GM12878 (cell line): ENCODE measurements around the gene BICRA. TPM values are rescaled to one million over a fixed set of nuclear protein-coding genes. Genes with fewer than 3 reads are reported as not detected.

Experiments used
- ATF7 ChIP-seq: fragments of 450-650 bp; IDR thresholded peaks from 2 replicates; pipeline ENCODE4 v1.6.1; 2016; ENCODE audit warnings: low read depth, mild to moderate bottlenecking
- BACH1 ChIP-seq: fragments of 450-650 bp; IDR thresholded peaks from 2 replicates; pipeline ENCODE4 v1.6.1; 2017; ENCODE audit warnings: mild to moderate bottlenecking, borderline replicate concordance
- CREB1 ChIP-seq: IDR thresholded peaks from 2 replicates; pipeline ENCODE4 v1.6.1; 2012; ENCODE audit warnings: low read depth, mild to moderate bottlenecking, inconsistent platforms
- CREM ChIP-seq: IDR thresholded peaks from 2 replicates; pipeline ENCODE4 v1.6.1; 2014; ENCODE audit warnings: antibody characterized with exemption, low read depth
- DPF2 ChIP-seq: fragments of 450-650 bp; IDR thresholded peaks from 2 replicates; pipeline ENCODE4 v1.6.1; 2017; ENCODE audit warnings: mild to moderate bottlenecking
- FOS ChIP-seq: IDR thresholded peaks from 3 replicates; pipeline ENCODE4 v1.6.1; 2011; ENCODE audit warnings: borderline replicate concordance; ENCODE audit not compliant: insufficient read length; ENCODE audit errors: extremely low read depth
- HCFC1 ChIP-seq: fragments of 150-350 bp; IDR thresholded peaks from 2 replicates; pipeline ENCODE4 v1.6.1; 2014; ENCODE audit warnings: low read length
- HDGF ChIP-seq: fragments of 450-650 bp; IDR thresholded peaks from 2 replicates; pipeline ENCODE4 v1.6.1; 2016; ENCODE audit warnings: antibody characterized with exemption
- MTA2 ChIP-seq: fragments of 450-650 bp; IDR thresholded peaks from 2 replicates; pipeline ENCODE4 v1.6.1; 2016; ENCODE audit warnings: low read depth, mild to moderate bottlenecking, moderate library complexity
- MXI1 ChIP-seq: fragments of 150-350 bp; IDR thresholded peaks from 2 replicates; pipeline ENCODE4 v1.6.1; 2011; ENCODE audit warnings: low read depth, mild to moderate bottlenecking, inconsistent platforms, low read length, improper control_type of control experiment
- NFXL1 ChIP-seq: fragments of 450-650 bp; IDR thresholded peaks from 2 replicates; pipeline ENCODE4 v1.6.1; 2017; ENCODE audit warnings: antibody characterized with exemption, mild to moderate bottlenecking, borderline replicate concordance
- NR2F1 ChIP-seq: fragments of 450-650 bp; conservative IDR thresholded peaks from 2 replicates; pipeline ENCODE4 v1.6.1; 2017; ENCODE audit warnings: mild to moderate bottlenecking
- SMC3 ChIP-seq: IDR thresholded peaks from 2 replicates; pipeline ENCODE4 v1.6.1; 2011; ENCODE audit warnings: low read length, improper control_type of control experiment, borderline replicate concordance
- SUPT20H ChIP-seq: IDR thresholded peaks from 2 replicates; pipeline ENCODE4 v1.6.1; 2011; ENCODE audit warnings: low read depth, mild to moderate bottlenecking, low read length, moderate library complexity, borderline replicate concordance; ENCODE audit not compliant: control insufficient read depth
- SUZ12 ChIP-seq: fragments of 200-600 bp; sonication (generic); IDR thresholded peaks from one replicate; pipeline ENCODE4 v1.6.1; 2018; ENCODE audit warnings: antibody characterized with exemption, mild to moderate bottlenecking; ENCODE audit not compliant: unreplicated experiment
- WRNIP1 ChIP-seq: IDR thresholded peaks from 2 replicates; pipeline ENCODE4 v1.6.1; 2011; ENCODE audit warnings: low read depth, low read length, improper control_type of control experiment, borderline replicate concordance
- ZNF687 ChIP-seq: fragments of 450-650 bp; IDR thresholded peaks from 2 replicates; pipeline ENCODE4 v1.6.1; 2017; ENCODE audit warnings: mild to moderate bottlenecking, moderate library complexity
- ZSCAN29 ChIP-seq: fragments of 450-650 bp; IDR thresholded peaks from 2 replicates; pipeline ENCODE4 v1.6.1; 2017; ENCODE audit warnings: mild to moderate bottlenecking, moderate library complexity
- polyA plus RNA-seq, 11 experiments: library from polyadenylated mRNA; depleted of rRNA in 4 of 11; unstranded in 6 of 11; stranded (reverse) in 5 of 11; fragments of >200 nt; fragmentation: Nextera tagmentation in 4 of 11; fragmentation: Illumina TruSeq in 1 of 11; extraction: Ambion mirVana in 4 of 11; extraction: Trizol in 1 of 11; gene quantifications; 1 replicate in 1 of 11; 2 replicates in 10 of 11; pipeline versions ENCODE4 v1.2.1 to v1.2.3, GENCODE V29; 2011 to 2016; ENCODE audit warnings: inconsistent platforms in 2 of 11, missing spikeins in 2 of 11, low read depth in 1 of 11
- total RNA-seq, 4 experiments: library from RNA; depleted of rRNA in 3 of 4; stranded (reverse); fragments of >200 nt in 3 of 4; fragmentation: Illumina TruSeq in 1 of 4; extraction: Trizol in 1 of 4; gene quantifications; 2 replicates each; pipeline versions ENCODE4 v1.2.1 to v1.2.3, GENCODE V29; 2013 to 2021
- TF ChIP-seq, protein P1 (sequence below): IDR thresholded peaks from 2 replicates; pipeline ENCODE4 v1.6.1; 2012; ENCODE audit warnings: low read length, inconsistent platforms
- TF ChIP-seq, protein P2 (sequence below): IDR thresholded peaks from 2 replicates; pipeline ENCODE4 v1.6.1; 2011; ENCODE audit warnings: borderline replicate concordance, low read depth, mild to moderate bottlenecking, moderate library complexity, mixed read lengths, low read length; ENCODE audit not compliant: insufficient read depth; ENCODE audit errors: extremely low read length
- TF ChIP-seq, protein P3 (sequence below): fragments of 150-350 bp; IDR thresholded peaks from 2 replicates; pipeline ENCODE4 v1.6.1; 2014; ENCODE audit warnings: mild to moderate bottlenecking, low read depth, low read length

The BICRA gene
- total and polyA plus RNA-seq, 10 of the 15 experiments (the other 5 are each of a cell fraction or from before 2014, with no cell fraction given) = 0.11 to 15.3 (median 1.3) TPM

- TF ChIP-seq, protein P1, sequence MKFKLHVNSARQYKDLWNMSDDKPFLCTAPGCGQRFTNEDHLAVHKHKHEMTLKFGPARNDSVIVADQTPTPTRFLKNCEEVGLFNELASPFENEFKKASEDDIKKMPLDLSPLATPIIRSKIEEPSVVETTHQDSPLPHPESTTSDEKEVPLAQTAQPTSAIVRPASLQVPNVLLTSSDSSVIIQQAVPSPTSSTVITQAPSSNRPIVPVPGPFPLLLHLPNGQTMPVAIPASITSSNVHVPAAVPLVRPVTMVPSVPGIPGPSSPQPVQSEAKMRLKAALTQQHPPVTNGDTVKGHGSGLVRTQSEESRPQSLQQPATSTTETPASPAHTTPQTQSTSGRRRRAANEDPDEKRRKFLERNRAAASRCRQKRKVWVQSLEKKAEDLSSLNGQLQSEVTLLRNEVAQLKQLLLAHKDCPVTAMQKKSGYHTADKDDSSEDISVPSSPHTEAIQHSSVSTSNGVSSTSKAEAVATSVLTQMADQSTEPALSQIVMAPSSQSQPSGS = no peak
- TF ChIP-seq CREB1 = peak; percentile 64
- TF ChIP-seq HCFC1 = no peak
- TF ChIP-seq ZSCAN29 = no peak
- no peak for TF ChIP-seq WRNIP1
- no peak for TF ChIP-seq ATF7
- TF ChIP-seq HDGF = no peak; the same call in 1 of the 2 replicates
- TF ChIP-seq FOS = no peak
- no peak for TF ChIP-seq MTA2
- TF ChIP-seq CREM = peak; percentile 64
- no peak for TF ChIP-seq NFXL1
- TF ChIP-seq NR2F1 = 0 out of 2 replicates have a peak, but pooled peaks have one; percentile 31
- TF ChIP-seq BACH1 = no peak
- TF ChIP-seq, protein P2, sequence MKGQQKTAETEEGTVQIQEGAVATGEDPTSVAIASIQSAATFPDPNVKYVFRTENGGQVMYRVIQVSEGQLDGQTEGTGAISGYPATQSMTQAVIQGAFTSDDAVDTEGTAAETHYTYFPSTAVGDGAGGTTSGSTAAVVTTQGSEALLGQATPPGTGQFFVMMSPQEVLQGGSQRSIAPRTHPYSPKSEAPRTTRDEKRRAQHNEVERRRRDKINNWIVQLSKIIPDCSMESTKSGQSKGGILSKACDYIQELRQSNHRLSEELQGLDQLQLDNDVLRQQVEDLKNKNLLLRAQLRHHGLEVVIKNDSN = no peak
- TF ChIP-seq SMC3 = no peak; the same call in 1 of the 2 replicates
- TF ChIP-seq, protein P3, sequence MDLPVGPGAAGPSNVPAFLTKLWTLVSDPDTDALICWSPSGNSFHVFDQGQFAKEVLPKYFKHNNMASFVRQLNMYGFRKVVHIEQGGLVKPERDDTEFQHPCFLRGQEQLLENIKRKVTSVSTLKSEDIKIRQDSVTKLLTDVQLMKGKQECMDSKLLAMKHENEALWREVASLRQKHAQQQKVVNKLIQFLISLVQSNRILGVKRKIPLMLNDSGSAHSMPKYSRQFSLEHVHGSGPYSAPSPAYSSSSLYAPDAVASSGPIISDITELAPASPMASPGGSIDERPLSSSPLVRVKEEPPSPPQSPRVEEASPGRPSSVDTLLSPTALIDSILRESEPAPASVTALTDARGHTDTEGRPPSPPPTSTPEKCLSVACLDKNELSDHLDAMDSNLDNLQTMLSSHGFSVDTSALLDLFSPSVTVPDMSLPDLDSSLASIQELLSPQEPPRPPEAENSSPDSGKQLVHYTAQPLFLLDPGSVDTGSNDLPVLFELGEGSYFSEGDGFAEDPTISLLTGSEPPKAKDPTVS = no peak
- TF ChIP-seq MXI1 = peak; percentile 49; the same call in 1 of the 2 replicates
- TF ChIP-seq SUZ12 = no peak
- TF ChIP-seq DPF2 = peak; percentile 50; the same call in 1 of the 2 replicates
- TF ChIP-seq SUPT20H = no peak
- TF ChIP-seq ZNF687 = peak; percentile 36; the same call in 1 of the 2 replicates
Measured at GRCh38 chr19:47600246-47601179, 8.4 kb upstream of the BICRA start (continued).
